GM18526 (cell line): Measurements from ENCODE around the gene FBXO36.

Experiments
- POLR2A ChIP-seq: IDR thresholded peaks from 3 replicates; pipeline ENCODE4 v1.6.1; 2011; ENCODE audit not compliant: insufficient read length; ENCODE audit errors: extremely low read depth

The FBXO36 gene

GRCh38 chr2:229937537-229937936 lies 15.2 kb downstream of the FBXO36 start:
- TF ChIP-seq POLR2A: no peak

- TF ChIP-seq POLR2A: no peak
Observed at GRCh38 chr2:229942671-229943070, 20.4 kb downstream of the FBXO36 start.

DNA sequence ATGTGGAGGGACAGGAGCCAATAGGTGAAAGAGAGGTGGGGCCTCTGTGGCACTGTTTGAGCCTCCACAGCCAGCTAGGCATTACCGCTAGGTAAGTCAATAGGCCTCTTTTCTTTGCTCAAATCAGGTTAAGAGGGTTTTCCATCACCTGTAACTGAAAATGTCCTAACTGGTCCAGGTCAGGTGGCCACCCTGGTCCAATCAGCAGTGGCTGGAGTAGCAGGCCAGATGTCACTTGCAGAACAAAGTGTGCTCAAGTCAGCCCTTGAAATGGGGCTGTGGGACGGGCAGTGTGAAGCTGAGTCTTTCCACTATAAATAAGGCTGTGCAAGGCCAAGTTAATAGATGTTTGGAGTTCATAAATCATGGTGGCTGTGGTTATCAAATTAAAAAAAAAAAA lies 20.9 kb downstream of the FBXO36 start:
- no peak for TF ChIP-seq POLR2A

- no peak for TF ChIP-seq POLR2A
Observed at GRCh38 chr2:229943770-229944449, 21.6 kb downstream of the FBXO36 start.

- TF ChIP-seq POLR2A: no peak
Observed at GRCh38 chr2:229945975-229946374, 23.7 kb downstream of the FBXO36 start.

GRCh38 chr2:229947544-229947943 lies 25.2 kb downstream of the FBXO36 start:
- no peak for TF ChIP-seq POLR2A

DNA sequence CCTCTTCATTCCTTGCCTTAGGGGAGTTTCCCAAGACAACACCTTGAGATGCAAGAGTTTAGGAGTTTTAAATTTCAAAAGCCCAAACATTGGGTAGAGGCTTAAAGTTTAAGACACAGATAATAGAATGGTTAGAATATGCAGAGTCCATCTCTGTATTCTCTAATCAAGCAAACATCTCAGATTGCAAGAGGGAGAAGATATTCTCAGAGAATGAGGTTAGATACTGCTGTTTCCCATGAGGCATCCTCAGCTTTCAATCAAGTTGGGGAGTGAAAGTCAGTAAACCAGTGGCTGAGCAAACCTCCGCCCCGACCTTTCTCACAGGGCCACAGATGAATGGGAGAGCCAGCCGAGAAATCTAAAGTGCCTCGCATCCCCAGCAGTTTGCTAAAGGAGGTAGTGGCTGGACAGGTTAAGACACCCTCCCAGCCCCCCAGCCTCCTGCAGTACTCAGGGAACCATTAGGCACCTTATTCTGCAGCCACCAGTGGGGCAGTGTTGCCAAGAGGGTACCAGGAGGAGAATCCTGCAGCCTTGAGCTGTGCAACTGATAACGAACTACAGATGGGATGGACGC lies 30.0 kb downstream of the FBXO36 start:
- TF ChIP-seq POLR2A: no peak

DNA sequence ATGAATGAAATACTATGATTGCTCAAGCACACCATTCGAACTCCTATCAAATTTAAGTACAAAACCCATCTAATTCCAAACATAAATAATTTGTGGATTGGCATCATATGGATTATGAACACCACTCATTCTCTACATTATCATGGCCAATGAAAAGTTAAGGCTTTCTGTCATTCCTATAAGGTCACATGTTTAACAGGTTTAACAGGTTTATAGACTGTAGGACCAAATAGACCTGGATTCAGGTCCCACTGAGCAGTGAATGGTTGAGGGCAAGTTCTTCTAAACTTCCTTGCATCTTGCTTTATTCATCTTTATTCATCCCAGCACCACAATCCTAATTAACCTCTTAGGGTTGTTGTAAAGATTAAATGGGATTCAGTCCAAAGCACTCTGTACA lies 33.4 kb downstream of the FBXO36 start:
- TF ChIP-seq POLR2A: no peak

GRCh38 chr2:229956491-229956890 lies 34.2 kb downstream of the FBXO36 start:
- TF ChIP-seq POLR2A: no peak

GRCh38 chr2:229969921-229970320 lies 47.6 kb downstream of the FBXO36 start:
- TF ChIP-seq POLR2A: no peak

DNA sequence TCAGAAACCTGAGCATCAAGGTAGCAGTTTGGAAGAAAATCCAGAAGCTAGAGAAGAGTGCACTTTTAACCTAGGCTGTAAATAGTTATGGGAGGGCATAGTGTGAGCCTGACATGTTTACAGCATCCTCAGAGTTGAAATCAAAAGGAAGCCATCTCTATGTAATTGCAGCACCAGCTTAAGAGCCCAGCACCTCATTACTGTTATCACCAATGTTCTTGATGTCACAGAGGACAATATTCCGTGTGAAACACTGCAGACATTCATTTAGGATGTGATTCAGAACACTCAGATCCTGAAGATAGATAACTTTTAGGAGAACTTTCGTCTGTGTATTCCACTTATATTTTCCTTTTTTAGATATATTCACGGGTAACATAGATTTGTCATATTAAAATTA lies 48.1 kb downstream of the FBXO36 start:
- no peak for TF ChIP-seq POLR2A

- no peak for TF ChIP-seq POLR2A
Observed at GRCh38 chr2:229971298-229971790, 49.0 kb downstream of the FBXO36 start.

DNA sequence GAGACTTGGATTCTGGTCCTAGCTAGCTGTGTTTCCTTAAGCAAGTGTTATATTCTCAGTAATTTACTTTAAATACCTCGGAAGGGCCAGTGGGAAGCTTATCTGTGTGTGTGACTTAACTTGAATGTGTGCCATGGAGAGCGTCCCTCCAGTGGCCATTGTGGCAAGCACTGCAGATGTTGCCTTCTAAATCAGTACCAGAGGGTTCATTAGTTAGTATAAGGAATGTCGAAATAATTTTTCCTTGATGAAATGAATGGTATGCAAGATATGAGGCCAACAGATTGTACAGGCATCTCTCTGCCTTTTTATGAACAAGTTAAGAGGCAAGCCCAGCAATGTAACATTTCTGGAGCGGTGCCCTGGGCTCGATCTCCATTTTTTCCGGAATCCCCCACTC lies 52.0 kb downstream of the FBXO36 start:
- no peak for TF ChIP-seq POLR2A

DNA sequence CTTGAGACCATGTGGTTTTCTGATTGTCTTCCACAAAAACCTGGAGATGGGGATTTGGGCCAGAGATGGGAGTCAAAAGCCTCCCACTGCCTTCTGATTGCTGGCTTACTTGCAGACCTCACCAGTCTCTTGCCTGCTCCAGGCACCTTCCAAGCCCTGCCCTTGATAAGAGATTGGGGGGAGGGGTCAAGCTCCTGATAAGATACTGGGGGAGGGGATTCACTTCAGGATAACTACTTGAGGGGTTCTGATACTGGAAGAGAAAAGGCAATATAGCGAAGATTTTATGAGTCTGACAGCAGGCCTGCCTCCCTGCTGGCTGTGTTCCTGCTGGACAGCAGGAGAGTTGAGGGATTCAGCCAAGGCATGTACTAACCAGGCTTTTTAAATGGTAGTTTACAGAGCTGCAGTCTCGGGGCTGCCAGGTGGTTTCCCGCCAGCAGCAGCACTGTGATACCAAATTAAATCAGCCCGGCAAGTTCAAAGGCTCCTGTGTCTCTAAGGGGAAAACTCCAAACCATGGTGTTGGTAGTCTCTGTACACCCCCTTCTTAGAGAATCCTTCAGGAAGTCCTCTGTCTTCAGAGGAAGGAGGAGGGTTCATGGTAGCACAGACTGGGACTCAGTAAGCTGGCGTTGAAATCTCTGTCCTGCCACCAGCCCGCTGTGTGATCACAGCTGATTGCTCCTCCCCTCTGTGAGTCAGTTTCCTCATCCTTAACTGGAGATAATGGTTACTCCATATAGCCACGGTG lies 58.3 kb downstream of the FBXO36 start:
- TF ChIP-seq POLR2A: no peak

GRCh38 chr2:229993236-229993635 lies 70.9 kb downstream of the FBXO36 start:
- no peak for TF ChIP-seq POLR2A

GRCh38 chr2:229996320-229996719 lies 74.0 kb downstream of the FBXO36 start:
- TF ChIP-seq POLR2A: no peak
